HFF-Myc (cell line): ENCODE results near the gene EPHA2.

Experiments used
- DNase-seq: peaks from one replicate; pipeline ENCODE4 v3.0.0-alpha.2; 2011; ENCODE audit warnings: low read depth; ENCODE audit errors: extremely low read depth
- H3K4me3 ChIP-seq: replicated peaks from 2 replicates; pipeline ENCODE4 v1.5.1; 2011; ENCODE audit warnings: low read depth, mild to moderate bottlenecking, control low read depth, low read length
- CTCF ChIP-seq: IDR thresholded peaks from 2 replicates; pipeline ENCODE4 v1.5.1; 2012; ENCODE audit warnings: mild to moderate bottlenecking, low read depth, low read length, control low read depth; ENCODE audit errors: missing control alignments

EPHA2 gene

GRCh38 chr1:16122916-16123315, 33.0 kb downstream of the EPHA2 start:
- H3K4me3 ChIP-seq: no peak overlapping the region
- TF ChIP-seq CTCF: no peak
- peak; percentile 37 for DNase-seq

- no peak for TF ChIP-seq CTCF
- DNase-seq: no peak
- H3K4me3 ChIP-seq: no peak overlapping the region
Measured at GRCh38 chr1:16122350-16122881, 33.5 kb downstream of the EPHA2 start.

- DNase-seq: no peak
- no peak overlapping the region for H3K4me3 ChIP-seq
- TF ChIP-seq CTCF: no peak
Measured at GRCh38 chr1:16120940-16121410, 34.9 kb downstream of the EPHA2 start.

- H3K4me3 ChIP-seq: no peak overlapping the region
- no peak for TF ChIP-seq CTCF
- no peak for DNase-seq
Measured at GRCh38 chr1:16120407-16120806, 35.5 kb downstream of the EPHA2 start.

GRCh38 chr1:16119926-16120325, 35.9 kb downstream of the EPHA2 start:
- H3K4me3 ChIP-seq: no peak overlapping the region
- no peak for DNase-seq
- TF ChIP-seq CTCF: no peak

GRCh38 chr1:16119504-16119903, 36.4 kb downstream of the EPHA2 start:
- no peak overlapping the region for H3K4me3 ChIP-seq
- TF ChIP-seq CTCF: no peak
- no peak for DNase-seq

- H3K4me3 ChIP-seq: no peak overlapping the region
- no peak for DNase-seq
- no peak for TF ChIP-seq CTCF
Measured at GRCh38 chr1:16118706-16119105, 37.2 kb downstream of the EPHA2 start.
